Measurements from ENCODE around the gene SUV39H1.

Gene SUV39H1

DNA sequence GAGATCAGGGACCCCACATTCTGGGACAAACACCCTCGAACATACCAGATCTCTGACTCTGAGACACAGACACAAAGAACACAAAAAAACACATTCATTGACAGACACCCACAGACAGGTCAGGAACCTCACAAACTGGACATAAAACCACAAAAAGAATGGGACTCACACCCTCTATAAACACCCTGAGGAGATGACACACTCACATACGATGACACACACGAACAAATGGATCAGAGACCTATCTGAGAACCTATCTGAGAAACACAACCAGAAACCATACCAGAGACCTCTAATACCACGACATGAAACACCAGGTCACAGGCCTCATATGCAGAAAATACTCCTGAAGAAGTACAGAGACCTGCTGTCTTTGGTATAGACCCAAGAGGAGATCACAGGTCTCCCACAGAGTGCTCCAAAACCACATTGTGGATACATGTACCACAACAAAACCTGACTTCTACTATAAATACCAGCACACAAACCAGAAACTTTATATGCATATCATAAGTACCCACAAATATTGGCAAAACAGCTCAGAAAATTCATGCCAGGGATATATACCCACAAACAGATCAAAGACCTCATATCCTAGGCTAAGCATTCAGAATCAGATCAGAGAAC is 19.5 kb downstream of the SUV39H1 start:
- no peak for DNase-seq

DNA sequence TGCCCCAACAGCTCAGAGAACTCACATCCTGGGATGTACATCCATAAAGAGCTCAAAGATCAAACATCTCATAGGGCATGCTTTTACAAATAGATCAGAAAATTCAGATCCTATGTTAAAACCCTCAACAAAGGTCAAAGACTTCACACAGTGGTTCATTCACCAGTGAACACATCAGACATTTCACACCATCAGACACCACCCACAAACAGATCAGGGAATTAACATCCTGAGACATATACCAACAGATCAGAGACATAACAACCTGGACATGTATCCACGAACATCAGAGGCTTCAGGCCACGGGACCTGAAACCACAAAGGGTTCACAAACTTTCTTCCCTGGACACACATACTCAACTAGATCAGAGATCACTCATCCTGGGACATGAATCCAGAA is 23.4 kb downstream of the SUV39H1 start:
- DNase-seq = no peak

DNA sequence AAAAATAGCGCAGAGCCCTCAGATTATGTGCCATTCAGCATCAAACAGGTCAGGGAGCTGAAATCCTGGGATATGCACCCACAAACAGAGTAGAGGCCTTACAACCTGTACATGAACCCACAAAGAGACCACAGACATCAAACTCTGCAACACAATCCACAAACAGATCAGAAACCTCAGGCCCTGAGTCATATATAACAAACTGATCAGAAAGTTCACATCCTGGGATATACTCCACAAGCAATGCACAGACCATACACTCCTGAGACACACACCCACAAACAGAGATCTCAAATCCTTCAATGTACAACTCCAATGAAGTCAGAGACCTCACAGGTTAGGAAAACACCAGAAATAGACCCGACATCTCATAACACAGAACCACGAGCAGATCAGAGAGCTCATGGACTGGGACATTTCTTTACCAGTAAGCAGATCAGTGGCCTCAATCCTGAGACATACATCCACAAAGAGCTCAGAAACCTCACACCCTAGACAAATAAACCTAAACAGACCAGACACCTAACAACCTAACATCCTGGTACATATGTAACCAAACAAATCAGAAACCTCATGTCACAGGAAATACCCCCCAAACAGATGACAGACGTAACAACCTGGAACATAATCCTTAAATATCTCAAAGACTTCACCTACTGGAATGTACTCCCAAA is 24.2 kb downstream of the SUV39H1 start:
- DNase-seq = no peak

GRCh38 chrX:48721916-48722315 is 25.4 kb downstream of the SUV39H1 start:
- no peak for DNase-seq

GRCh38 chrX:48726596-48726995 is 30.1 kb downstream of the SUV39H1 start:
- no peak for DNase-seq

GRCh38 chrX:48728653-48729052 is 32.1 kb downstream of the SUV39H1 start:
- DNase-seq = no peak

- DNase-seq = no peak
Observed at GRCh38 chrX:48736303-48736702, 39.8 kb downstream of the SUV39H1 start.

DNA sequence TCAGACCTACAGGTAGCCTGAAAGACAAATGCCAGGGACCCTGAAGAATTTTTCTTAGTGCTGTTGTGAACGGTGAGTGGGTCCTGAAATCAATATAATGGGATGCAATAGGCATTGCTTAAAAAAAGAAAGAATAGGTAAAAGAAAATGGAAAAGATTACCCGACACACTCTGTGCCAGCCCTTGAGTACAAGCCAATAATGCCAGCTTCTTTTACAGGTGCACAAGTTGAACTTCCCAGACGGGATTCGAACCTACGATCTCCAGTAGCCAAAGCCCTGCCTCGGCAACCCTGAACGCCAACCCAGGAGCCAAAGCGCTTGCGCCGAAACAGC is 40.3 kb downstream of the SUV39H1 start:
- no peak for DNase-seq

- DNase-seq = peak; percentile 88
Observed at GRCh38 chrX:48737213-48737938, 40.8 kb downstream of the SUV39H1 start.

DNA sequence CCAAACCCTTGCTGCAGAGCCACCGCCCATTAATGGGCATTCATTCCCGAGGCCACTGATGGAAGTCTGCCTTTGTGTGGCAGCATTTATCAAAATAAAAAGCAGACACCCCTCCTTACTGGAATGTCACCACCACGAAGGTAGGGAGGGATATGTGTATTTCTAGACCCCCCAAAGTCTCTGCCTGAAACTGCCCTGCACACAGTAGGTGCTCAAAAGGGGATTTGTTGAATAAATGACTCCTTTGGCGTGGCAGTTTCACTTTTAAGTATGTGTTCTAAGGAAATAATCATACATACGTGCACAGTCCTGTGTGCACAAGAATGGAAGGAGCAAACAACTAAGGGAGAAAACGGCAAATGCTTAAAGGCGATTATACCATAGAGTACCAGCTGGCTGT is 41.4 kb downstream of the SUV39H1 start:
- no peak for DNase-seq

DNA sequence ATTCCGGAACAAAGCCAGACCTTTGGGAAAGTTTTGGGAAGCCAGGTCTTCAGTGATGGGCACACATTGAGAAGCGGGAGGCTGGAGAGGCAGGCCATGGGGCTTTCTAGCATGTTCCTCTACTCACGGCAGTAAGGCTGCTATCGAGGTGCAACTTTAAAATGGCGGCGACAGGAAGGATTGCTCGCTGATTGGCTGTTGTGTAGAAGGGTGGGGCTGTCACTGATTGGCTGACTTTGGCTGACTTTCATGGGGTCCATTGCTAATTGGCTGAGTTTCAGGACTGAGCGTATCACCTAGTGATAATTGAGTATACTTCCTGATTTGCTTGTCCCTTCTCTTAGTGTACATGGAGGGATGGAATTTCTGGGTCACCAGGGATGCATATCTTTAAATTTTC is 45.3 kb downstream of the SUV39H1 start:
- DNase-seq = no peak

GRCh38 chrX:48745222-48745621 is 48.7 kb downstream of the SUV39H1 start:
- no peak for DNase-seq

DNA sequence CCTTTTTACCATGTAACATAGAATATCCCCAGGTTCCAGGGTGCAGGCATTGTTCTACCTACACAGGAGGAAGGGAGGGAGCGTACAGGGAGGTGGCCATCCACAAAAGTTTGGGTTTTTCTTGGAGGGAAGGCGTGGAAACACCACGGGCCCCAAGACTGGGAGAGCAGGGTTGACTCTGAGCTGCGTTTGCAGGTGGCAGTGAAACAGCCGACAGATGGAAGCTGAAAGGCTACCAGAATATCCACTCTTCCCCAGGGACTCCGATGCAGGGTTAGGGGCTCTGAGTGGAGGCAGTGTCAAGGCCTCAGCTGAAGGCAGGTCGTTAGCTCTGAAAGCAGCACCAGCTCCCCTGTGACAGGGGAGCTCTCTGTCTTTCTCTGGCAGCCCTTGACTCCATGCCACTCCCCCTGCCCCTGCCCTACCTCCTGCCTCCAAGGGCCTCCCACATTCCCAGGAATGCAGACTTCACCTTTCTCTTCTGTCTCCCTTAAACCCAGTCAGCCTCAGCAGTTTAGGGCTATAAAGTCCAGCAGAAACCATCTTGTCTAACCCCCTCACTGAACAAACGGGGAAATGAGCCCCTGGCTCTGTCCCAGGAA is 51.0 kb downstream of the SUV39H1 start:
- DNase-seq = no peak

- no peak for DNase-seq
Observed at GRCh38 chrX:48749182-48749581, 52.6 kb downstream of the SUV39H1 start.

GRCh38 chrX:48751343-48751742 is 54.8 kb downstream of the SUV39H1 start:
- DNase-seq = no peak

DNA sequence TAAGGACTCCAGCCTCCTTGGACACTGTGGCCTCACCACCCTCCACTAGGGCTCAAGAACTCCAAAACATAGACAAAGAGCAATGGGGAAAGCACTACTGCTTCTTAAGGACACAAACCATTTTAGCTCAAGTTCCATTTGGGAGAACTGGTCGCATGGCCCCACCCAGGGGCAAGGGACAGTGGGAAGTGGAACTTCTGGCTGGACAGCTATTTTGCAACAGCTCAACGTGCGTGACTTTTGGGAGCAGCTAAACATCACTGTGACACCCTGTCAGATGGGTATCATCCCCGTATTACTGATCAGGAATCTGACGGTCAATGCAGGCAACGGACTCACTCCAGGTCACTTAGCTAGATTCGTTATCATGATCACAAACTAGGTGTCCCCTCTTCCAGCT is 56.0 kb downstream of the SUV39H1 start:
- no peak for DNase-seq

DNA sequence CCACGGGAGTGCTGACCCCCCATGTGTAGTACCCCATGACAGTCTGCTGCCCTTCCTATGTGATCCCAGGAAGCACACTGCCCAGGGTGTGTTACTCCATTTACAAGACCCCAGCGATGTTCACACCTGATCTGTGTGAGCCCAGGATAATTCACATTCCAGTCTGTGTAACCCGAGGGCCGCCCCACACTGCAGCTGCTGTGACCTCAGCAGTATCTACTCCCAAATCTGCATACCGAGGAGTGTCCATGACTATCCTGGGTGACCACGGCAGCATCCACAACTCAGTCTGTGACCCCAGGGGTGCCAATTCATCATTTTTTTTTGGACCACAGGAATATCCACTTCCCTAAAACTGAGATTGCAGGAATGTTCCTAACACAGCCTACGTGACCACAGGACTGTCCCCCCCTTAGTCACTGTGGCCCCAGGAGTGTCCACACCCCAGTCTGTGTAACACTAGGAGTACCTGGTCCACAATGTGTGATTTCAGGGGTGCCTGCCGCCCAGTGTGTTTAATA is 57.2 kb downstream of the SUV39H1 start:
- DNase-seq = no peak

- DNase-seq = no peak
Observed at GRCh38 chrX:48754238-48754637, 57.7 kb downstream of the SUV39H1 start.

Data from NCI-H748 treated with DMSO at 0.1 percent for 48 hours (cell line).